Measurements from ENCODE around the gene WSCD1.

DNA sequence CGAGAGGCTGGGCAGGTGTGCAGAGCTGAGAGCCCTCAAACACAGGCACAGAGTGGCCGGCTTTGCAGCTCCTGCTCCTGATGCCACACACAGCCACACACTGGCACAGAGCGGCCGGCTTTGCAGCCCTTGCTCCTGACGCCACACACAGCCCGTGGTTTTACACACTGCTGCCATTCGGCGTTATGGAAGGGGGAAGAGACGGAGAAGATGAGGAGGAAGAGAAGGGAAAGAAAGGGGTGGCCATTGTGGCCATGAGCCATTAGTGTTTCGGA is 26.8 kb downstream of the WSCD1 start:
- TF ChIP-seq, protein P1, sequence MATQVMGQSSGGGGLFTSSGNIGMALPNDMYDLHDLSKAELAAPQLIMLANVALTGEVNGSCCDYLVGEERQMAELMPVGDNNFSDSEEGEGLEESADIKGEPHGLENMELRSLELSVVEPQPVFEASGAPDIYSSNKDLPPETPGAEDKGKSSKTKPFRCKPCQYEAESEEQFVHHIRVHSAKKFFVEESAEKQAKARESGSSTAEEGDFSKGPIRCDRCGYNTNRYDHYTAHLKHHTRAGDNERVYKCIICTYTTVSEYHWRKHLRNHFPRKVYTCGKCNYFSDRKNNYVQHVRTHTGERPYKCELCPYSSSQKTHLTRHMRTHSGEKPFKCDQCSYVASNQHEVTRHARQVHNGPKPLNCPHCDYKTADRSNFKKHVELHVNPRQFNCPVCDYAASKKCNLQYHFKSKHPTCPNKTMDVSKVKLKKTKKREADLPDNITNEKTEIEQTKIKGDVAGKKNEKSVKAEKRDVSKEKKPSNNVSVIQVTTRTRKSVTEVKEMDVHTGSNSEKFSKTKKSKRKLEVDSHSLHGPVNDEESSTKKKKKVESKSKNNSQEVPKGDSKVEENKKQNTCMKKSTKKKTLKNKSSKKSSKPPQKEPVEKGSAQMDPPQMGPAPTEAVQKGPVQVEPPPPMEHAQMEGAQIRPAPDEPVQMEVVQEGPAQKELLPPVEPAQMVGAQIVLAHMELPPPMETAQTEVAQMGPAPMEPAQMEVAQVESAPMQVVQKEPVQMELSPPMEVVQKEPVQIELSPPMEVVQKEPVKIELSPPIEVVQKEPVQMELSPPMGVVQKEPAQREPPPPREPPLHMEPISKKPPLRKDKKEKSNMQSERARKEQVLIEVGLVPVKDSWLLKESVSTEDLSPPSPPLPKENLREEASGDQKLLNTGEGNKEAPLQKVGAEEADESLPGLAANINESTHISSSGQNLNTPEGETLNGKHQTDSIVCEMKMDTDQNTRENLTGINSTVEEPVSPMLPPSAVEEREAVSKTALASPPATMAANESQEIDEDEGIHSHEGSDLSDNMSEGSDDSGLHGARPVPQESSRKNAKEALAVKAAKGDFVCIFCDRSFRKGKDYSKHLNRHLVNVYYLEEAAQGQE (tag by site-specific recombination; IDR thresholded peaks at IDR 0.05), result no peak
- no peak for TF ChIP-seq ZFP37 (tag by site-specific recombination; IDR thresholded peaks at IDR 0.05)
- TF ChIP-seq ZNF223 (tag by site-specific recombination; IDR thresholded peaks at IDR 0.05), result no peak
- TF ChIP-seq YY1 (tag by site-specific recombination; IDR thresholded peaks at IDR 0.05), result no peak
- TF ChIP-seq ZFP41 (tag by site-specific recombination; IDR thresholded peaks at IDR 0.05; ENCODE audit: borderline replicate concordance), result no peak

Data from HEK293 (cell line).